ENCODE measurements around the gene CD82.

CD82 gene

DNA sequence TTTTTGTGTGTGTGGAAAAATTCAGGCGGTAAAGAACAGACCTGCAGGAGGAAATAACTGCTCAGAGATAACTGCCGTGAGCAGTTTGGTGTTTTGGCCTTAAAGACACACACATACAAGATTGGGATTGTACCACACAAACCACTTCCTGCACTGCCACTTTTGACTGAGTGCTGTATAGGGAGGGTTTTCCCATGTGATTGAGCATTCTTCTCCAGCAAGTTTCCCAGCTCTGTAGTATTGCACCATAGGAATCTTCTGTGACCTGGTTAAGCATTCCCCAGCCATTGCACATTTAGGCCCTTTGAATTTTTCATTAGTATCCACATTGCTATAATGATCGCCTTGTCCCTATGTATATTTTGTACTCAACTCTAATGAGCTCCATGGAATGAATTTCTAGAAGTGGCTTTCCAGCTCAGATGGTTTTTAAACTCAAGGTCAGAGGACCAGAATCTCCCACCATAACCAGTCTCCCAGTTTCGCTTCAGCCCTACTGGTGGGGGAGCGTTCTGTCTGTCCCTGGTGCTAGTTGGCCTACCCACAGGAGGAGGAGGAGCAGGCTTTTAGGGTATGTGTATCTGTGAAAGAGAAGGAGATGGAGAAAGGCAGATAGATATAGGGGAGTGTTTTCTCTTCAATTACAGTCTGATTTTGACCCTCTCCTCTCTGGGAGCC lies 9.3 kb downstream of the CD82 start:
- no peak for DNase-seq (ENCODE audit: low spot score)

DNA sequence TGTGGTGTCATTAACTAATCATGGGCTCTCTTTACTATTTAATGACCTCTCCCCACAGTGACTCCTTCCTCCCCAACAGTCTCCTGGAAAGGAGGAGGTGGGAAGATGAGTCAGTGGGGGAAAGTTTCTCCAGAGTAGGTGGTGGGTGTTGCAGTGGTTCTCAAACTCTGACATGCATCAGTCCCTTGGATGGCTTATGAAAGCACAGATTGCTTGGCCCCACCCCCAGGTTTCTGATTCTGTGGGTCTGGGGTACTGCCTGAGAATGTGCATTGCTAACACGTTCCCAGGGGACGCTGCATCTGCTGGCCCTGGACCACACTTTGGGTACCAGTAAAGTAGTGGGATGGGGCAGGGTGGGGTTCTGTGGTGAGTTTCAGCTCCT lies 9.8 kb downstream of the CD82 start:
- DNase-seq (ENCODE audit: low spot score): no peak

DNA sequence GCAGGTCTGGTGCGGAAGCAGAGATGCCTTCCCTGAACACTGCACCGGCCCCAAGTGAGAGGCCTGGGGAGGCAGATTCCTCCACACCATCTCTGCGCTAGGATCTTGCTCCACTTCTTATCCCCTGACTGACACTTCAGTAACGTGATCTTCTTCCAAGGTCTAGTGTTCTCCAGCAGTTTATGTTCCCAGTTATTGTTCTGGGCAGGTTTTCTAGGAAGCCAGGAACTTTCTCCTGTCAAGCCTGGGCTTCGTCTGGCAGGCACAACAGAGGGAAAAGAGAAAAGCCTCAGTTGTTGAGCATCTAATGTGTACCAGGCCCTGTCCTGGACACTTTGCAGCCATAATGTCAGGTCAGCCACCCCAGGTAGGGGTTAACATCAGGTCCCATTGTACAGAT lies 10.5 kb downstream of the CD82 start:
- DNase-seq (ENCODE audit: low spot score): no peak

DNA sequence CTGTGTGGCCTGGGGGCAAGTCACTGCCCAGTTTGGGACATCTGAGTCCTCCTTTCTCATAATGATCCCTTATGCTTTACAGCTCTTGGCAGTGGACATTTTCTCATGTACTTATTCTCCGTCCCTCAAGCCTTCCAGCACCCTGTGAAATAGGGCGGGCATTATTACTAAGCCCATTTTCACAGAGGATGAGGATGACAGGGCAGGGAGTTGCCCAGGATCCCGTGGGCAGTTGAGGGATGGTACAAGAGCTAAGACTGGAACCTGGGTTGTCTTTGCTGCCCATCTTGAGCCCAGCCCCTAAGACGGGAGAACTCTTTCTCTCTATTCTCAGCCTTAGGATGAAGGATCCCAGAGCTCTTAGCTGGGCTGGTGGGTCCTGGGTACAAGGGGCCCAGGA lies 11.2 kb downstream of the CD82 start:
- DNase-seq (ENCODE audit: low spot score): no peak

- no peak for DNase-seq (ENCODE audit: low spot score)
Observed at GRCh38 chr11:44577231-44577830, 11.9 kb downstream of the CD82 start.

DNA sequence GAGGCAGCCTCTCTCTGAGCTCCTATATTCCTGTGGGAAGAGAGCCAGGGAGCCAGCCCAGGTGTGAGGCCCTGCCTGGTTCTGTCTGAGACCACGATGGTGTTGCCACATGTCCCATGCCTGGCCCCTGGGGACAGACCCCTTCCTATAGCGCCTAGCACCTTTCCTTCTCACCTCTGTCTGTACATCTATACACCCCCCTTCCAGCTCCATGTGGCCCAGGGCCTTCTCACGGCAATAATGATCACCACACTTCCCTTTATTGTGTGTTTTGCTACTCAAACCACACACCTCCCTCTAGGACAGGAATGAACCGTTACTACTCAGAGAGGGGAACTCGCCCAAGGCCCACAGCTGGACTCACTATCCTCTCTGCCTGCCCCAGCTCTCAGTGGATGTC lies 12.8 kb downstream of the CD82 start:
- DNase-seq (ENCODE audit: low spot score): no peak

- no peak for DNase-seq (ENCODE audit: low spot score)
Observed at GRCh38 chr11:44579302-44579761, 13.9 kb downstream of the CD82 start.

GRCh38 chr11:44580701-44581100 lies 15.2 kb downstream of the CD82 start:
- no peak for DNase-seq (ENCODE audit: low spot score)

- DNase-seq (ENCODE audit: low spot score): no peak
Observed at GRCh38 chr11:44581246-44581645, 15.8 kb downstream of the CD82 start.

DNA sequence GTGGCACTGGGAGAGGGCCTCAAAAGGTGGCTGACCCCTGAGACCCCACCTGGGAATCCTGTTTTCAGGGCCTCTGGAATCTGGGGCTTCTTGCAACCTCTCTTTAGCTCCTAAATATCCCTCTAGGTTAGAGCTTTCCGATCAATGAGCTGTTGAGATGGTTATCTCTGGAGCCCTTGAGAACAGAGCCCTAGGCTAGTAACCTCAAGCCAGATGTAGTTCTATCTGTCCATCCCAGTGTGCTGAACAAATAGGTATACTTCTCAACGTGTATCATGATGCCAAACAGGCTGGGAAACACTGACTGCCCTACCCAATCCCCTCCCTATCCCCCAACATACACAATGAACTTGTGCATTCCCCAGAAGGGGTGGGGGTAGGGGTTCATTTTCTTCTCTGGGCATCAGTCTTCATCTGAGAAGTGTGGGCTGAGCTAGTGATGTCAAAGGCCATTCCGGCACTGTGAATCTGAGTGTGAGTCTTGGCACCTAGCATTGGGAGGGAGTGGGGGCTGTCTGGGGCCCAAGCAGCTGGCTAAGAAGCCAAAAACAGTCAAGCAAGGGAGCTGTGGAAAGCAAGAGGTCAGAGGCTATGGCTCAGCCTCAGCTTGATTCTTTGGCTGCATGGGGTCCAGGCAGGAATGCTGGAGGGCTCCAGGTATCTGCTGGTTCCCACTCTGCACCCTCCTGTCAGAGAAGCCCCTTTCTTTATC lies 17.3 kb downstream of the CD82 start:
- DNase-seq (ENCODE audit: low spot score): no peak

GRCh38 chr11:44583353-44583669 lies 17.8 kb downstream of the CD82 start:
- DNase-seq (ENCODE audit: low spot score): no peak

- DNase-seq (ENCODE audit: low spot score): no peak
Observed at GRCh38 chr11:44585421-44585820, 20.0 kb downstream of the CD82 start.

DNA sequence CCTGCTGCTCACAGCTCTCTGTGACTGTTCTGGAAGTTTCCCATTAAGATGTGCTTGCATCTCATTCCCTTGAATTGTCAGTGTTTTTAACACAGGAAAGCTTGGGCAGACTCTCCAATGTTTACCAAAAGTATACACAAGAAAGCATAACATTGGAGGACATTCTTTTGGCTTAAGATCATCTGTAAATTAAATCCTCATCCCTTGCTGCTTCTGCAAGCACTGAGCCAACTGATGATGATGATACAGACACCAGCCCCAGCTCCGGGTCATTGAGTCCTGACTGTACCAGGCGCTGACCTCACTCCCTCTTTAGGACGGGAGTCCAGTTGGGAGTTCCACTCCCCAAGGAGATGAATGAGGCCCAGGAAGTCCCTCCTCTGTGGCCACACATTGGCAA lies 23.8 kb downstream of the CD82 start:
- DNase-seq (ENCODE audit: low spot score): no peak

- no peak for DNase-seq (ENCODE audit: low spot score)
Observed at GRCh38 chr11:44590769-44591168, 25.3 kb downstream of the CD82 start.

DNA sequence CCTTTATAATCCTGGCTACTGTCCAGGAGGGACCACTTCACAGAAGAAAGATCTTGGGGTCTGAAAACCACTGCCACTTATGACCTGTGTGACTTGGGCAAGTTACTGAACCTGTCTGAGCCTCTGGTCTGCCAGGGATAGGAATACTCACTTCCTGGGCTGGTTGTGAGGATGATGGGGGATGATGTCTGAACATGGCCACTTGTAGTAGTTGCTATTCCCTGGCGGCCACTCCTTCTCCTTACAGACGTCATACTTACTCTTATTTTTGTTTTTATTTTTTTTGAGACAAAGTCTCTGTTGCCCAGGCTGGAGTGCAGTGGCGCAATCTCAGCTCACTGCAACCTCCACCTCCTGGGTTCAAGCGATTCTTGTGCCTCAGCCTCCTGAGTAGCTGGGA lies 26.1 kb downstream of the CD82 start:
- no peak for DNase-seq (ENCODE audit: low spot score)

- no peak for DNase-seq (ENCODE audit: low spot score)
Observed at GRCh38 chr11:44592125-44592940, 26.9 kb downstream of the CD82 start.

GRCh38 chr11:44593251-44593650 lies 27.8 kb downstream of the CD82 start:
- DNase-seq (ENCODE audit: low spot score): no peak

DNA sequence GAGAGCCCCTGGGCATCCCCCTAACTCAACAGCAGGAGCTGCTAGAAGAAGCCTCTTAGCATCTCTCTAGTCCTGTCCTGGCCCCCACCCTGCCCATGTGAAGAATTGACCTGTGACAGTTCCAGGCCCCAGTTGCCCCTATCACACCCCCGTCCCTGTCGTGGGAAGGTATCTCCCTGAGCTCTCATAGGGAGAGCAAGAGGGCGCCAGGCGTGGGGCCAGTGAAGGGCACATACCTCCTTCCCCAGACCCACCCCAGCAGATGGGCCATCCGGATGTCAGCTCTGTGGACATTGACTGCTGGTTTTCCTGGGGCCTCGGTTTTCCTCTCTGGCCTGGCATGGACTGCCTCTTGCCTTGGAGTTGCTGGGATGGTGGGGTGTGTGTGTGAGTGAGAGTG lies 29.5 kb downstream of the CD82 start:
- DNase-seq (ENCODE audit: low spot score): no peak

GRCh38 chr11:44595964-44596381 lies 30.5 kb downstream of the CD82 start:
- DNase-seq (ENCODE audit: low spot score): no peak

- DNase-seq (ENCODE audit: low spot score): no peak
Observed at GRCh38 chr11:44596525-44597276, 31.2 kb downstream of the CD82 start.

- no peak for DNase-seq (ENCODE audit: low spot score)
Observed at GRCh38 chr11:44597358-44598012, 32.0 kb downstream of the CD82 start.

Data from SK-N-DZ (cell line).